ENCODE results near the gene MECR. TPM values are rescaled to one million over a fixed set of nuclear protein-coding genes. Genes with fewer than 3 reads are reported as not detected.

MECR gene, protein sequence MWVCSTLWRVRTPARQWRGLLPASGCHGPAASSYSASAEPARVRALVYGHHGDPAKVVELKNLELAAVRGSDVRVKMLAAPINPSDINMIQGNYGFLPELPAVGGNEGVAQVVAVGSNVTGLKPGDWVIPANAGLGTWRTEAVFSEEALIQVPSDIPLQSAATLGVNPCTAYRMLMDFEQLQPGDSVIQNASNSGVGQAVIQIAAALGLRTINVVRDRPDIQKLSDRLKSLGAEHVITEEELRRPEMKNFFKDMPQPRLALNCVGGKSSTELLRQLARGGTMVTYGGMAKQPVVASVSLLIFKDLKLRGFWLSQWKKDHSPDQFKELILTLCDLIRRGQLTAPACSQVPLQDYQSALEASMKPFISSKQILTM
- 17.2 TPM for polyA plus RNA-seq (2013, experiment 1 of 2)
- 18.3 TPM for polyA plus RNA-seq (2013, experiment 2 of 2)

DNA sequence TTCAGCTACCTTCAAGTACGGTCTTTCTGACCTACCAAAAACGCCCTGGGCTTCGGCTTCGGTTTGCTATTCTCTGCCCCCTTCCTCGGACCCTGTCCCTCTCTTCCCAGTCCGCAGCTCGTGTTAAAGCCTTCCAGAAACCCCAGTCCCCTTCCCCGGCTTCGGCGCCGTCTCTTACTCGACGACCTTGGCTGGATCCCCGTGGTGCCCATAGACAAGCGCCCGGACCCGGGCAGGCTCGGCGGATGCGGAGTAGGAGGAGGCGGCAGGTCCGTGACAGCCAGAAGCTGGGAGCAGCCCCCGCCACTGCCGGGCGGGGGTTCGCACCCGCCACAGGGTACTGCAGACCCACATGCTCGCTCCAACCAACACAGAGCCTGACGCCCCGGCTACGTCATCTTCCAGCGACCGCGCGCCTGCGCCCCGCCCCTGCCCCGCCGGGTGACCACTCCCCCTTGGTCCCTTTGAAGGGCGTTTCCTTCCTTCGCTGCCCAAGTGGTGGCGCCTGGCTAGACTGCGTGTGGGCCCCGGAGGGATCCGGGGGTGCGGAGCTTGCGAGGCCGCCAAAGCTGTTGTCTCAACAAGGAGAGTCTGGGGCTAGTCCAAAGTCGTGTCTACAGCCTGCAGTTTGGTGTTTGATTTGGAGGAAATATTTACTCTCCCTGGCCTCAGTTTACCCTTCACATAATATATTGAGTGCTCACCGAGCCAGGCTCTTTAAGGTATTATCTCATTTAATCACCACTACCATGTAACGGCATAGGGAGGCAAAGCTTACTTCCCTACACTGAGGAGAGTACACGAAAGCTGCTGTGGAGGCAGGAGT lies at the start of gene MECR:
TSS of gene MECR (minus strand) at position 382 of the 826 bp plus-strand sequence. CDS start at position 354, 28 bp downstream.
- Histone ChIP-seq H3K4ac (ENCODE audit: low read depth in 1 of 2, low read length in 2 of 2) (peak within 1 kb of the TSS; percentile 54 to 61), H3K14ac (ENCODE audit: low read length in 2 of 2) (peak within 1 kb of the TSS in 1 of 2 experiments; percentile 39), H3K18ac (ENCODE audit: low read depth in 1 of 2, low read length in 2 of 2) (peak within 1 kb of the TSS; percentile 69 to 77), H2BK12ac (ENCODE audit: low read length in 2 of 2) (no peak within 1 kb of the TSS), H3K23ac (ENCODE audit: low read length in 2 of 2) (no peak within 1 kb of the TSS), H3K4me2 (ENCODE audit: low read length, poor library complexity, severe bottlenecking) (peak within 1 kb of the TSS; percentile 94), H2BK5ac (ENCODE audit: low read depth, low read length, poor library complexity, severe bottlenecking) (no peak within 1 kb of the TSS), H3K27ac (ENCODE audit: low read length, poor library complexity, severe bottlenecking) (no peak within 1 kb of the TSS), H2AK5ac (ENCODE audit: low read length, severe bottlenecking) (peak within 1 kb of the TSS; percentile 18), H3K4me3 (ENCODE audit: insufficient read depth in 1 of 2, low read depth in 1 of 2, low read length in 2 of 2) (peak within 1 kb of the TSS; percentile 89 to 99), H4K8ac (ENCODE audit: low read length) (peak within 1 kb of the TSS; percentile 89), H3K9me3 (ENCODE audit: control insufficient read depth, low read length) (no peaks in the 10 kb centered on the region), H3K27me3 (ENCODE audit: control insufficient read depth in 1 of 2, insufficient read depth in 1 of 2, low read length in 2 of 2) (peaks cover 0 to 12% of the 10 kb centered on the region in 2 experiments), H2AFZ (ENCODE audit: low read depth, low read length) (peak within 1 kb of the TSS; percentile 91), H3K9ac (ENCODE audit: low read length) (peak within 1 kb of the TSS; percentile 98), H2BK120ac (ENCODE audit: low read depth, low read length) (peak within 1 kb of the TSS; percentile 64), H2BK15ac (ENCODE audit: low read depth, poor library complexity, severe bottlenecking) (peak within 1 kb of the TSS; percentile 18), H3K4me1 (ENCODE audit: control insufficient read depth, insufficient read depth, low read depth, low read length) (peaks cover 5% of the 10 kb centered on the region), H4K91ac (ENCODE audit: low read length) (peak within 1 kb of the TSS; percentile 73), H3K79me1 (replicated peaks; ENCODE audit: low read length, poor library complexity, severe bottlenecking) (peaks cover 23% of the 10 kb centered on the region), H3K36me3 (ENCODE audit: control insufficient read depth in 1 of 2, insufficient read depth in 2 of 2, low read depth in 1 of 2, low read length in 2 of 2) (no peaks in the 10 kb centered on the region)
- 2% methylated on average over 49 of the region's 52 CpGs for WGBS
- DNase-seq = peak; percentile 93

DNA sequence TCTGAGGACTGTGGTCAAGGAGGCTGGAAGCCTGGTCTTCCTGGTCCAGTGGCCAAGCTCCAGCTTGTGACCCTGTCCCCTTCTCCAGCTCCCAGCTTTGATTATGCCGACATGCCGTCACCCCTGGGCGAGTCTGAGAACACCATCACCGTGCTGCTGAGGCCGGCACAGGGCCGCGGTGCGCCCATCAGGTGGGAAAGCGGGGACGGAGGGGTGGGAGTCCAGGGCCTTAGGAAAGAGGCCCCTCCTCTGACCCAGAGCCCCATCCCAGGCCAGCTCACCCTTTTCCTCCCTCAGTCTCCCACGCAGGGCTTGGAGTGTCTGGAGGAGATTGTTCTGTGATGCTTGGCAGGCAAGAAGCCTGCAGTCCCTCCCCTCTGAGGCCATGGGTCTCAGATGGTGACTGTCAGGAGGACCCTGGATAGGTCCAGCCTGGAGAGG lies 49.2 kb upstream of the MECR start:
- Histone ChIP-seq H2AK5ac (ENCODE audit: low read length, severe bottlenecking) (no peak overlapping the region), H3K27me3 (ENCODE audit: control insufficient read depth in 1 of 2, insufficient read depth in 1 of 2, low read length in 2 of 2) (no peaks in the 10 kb centered on the region), H2BK15ac (ENCODE audit: low read depth, poor library complexity, severe bottlenecking) (no peak overlapping the region), H4K8ac (ENCODE audit: low read length) (no peak overlapping the region), H3K9ac (ENCODE audit: low read length) (no peak overlapping the region), H3K4me1 (ENCODE audit: control insufficient read depth, insufficient read depth, low read depth, low read length) (peaks cover 7% of the 10 kb centered on the region), H3K18ac (ENCODE audit: low read depth in 1 of 2, low read length in 2 of 2) (no peak overlapping the region), H3K23ac (ENCODE audit: low read length in 2 of 2) (no peak overlapping the region), H3K4me2 (ENCODE audit: low read length, poor library complexity, severe bottlenecking) (no peak overlapping the region), H3K4me3 (ENCODE audit: insufficient read depth in 1 of 2, low read depth in 1 of 2, low read length in 2 of 2) (no peak overlapping the region), H3K79me1 (replicated peaks; ENCODE audit: low read length, poor library complexity, severe bottlenecking) (no peaks in the 10 kb centered on the region), H3K27ac (ENCODE audit: low read length, poor library complexity, severe bottlenecking) (no peak overlapping the region), H3K36me3 (ENCODE audit: control insufficient read depth in 1 of 2, insufficient read depth in 2 of 2, low read depth in 1 of 2, low read length in 2 of 2) (peaks cover 37 to 38% of the 10 kb centered on the region in 2 experiments), H2AFZ (ENCODE audit: low read depth, low read length) (no peak overlapping the region), H3K14ac (ENCODE audit: low read length in 2 of 2) (no peak overlapping the region), H4K91ac (ENCODE audit: low read length) (no peak overlapping the region), H3K4ac (ENCODE audit: low read depth in 1 of 2, low read length in 2 of 2) (no peak overlapping the region), H2BK5ac (ENCODE audit: low read depth, low read length, poor library complexity, severe bottlenecking) (no peak overlapping the region), H3K9me3 (ENCODE audit: control insufficient read depth, low read length) (peaks cover 5% of the 10 kb centered on the region), H2BK120ac (ENCODE audit: low read depth, low read length) (no peak overlapping the region), H2BK12ac (ENCODE audit: low read length in 2 of 2) (no peak overlapping the region)
- no peak for DNase-seq
- 82% methylated on average over 3 of the region's 11 CpGs for WGBS

DNA sequence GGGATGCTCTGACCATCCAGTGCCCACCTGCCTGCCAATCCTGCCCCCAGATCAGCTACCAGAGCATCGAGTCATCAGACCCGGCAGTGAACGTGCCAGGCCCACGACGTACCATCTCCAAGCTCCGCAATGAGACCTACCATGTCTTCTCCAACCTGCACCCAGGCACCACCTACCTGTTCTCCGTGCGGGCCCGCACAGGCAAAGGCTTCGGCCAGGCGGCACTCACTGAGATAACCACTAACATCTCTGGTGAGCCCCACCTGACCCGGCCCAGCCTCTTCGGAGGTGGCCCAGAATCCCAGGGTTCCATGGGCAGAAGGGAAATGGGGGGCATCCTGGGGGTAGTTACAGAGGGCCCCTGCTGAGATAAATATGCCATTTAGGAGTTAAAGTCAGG lies 48.7 kb upstream of the MECR start:
- Histone ChIP-seq H2BK120ac (ENCODE audit: low read depth, low read length) (no peak overlapping the region), H3K4me1 (ENCODE audit: control insufficient read depth, insufficient read depth, low read depth, low read length) (peaks cover 7% of the 10 kb centered on the region), H3K79me1 (replicated peaks; ENCODE audit: low read length, poor library complexity, severe bottlenecking) (no peaks in the 10 kb centered on the region), H2AK5ac (ENCODE audit: low read length, severe bottlenecking) (no peak overlapping the region), H3K4ac (ENCODE audit: low read depth in 1 of 2, low read length in 2 of 2) (no peak overlapping the region), H3K4me3 (ENCODE audit: insufficient read depth in 1 of 2, low read depth in 1 of 2, low read length in 2 of 2) (no peak overlapping the region), H3K14ac (ENCODE audit: low read length in 2 of 2) (no peak overlapping the region), H2BK12ac (ENCODE audit: low read length in 2 of 2) (no peak overlapping the region), H3K9me3 (ENCODE audit: control insufficient read depth, low read length) (peaks cover 5% of the 10 kb centered on the region), H3K9ac (ENCODE audit: low read length) (no peak overlapping the region), H3K36me3 (ENCODE audit: control insufficient read depth in 1 of 2, insufficient read depth in 2 of 2, low read depth in 1 of 2, low read length in 2 of 2) (peaks cover 33 to 34% of the 10 kb centered on the region in 2 experiments), H3K23ac (ENCODE audit: low read length in 2 of 2) (no peak overlapping the region), H4K8ac (ENCODE audit: low read length) (no peak overlapping the region), H3K18ac (ENCODE audit: low read depth in 1 of 2, low read length in 2 of 2) (no peak overlapping the region), H4K91ac (ENCODE audit: low read length) (no peak overlapping the region), H2AFZ (ENCODE audit: low read depth, low read length) (no peak overlapping the region), H3K27ac (ENCODE audit: low read length, poor library complexity, severe bottlenecking) (no peak overlapping the region), H2BK15ac (ENCODE audit: low read depth, poor library complexity, severe bottlenecking) (no peak overlapping the region), H2BK5ac (ENCODE audit: low read depth, low read length, poor library complexity, severe bottlenecking) (no peak overlapping the region), H3K4me2 (ENCODE audit: low read length, poor library complexity, severe bottlenecking) (no peak overlapping the region), H3K27me3 (ENCODE audit: control insufficient read depth in 1 of 2, insufficient read depth in 1 of 2, low read length in 2 of 2) (no peaks in the 10 kb centered on the region)
- no peak for DNase-seq
- WGBS = 93% methylated on average over 13 of the region's 13 CpGs

DNA sequence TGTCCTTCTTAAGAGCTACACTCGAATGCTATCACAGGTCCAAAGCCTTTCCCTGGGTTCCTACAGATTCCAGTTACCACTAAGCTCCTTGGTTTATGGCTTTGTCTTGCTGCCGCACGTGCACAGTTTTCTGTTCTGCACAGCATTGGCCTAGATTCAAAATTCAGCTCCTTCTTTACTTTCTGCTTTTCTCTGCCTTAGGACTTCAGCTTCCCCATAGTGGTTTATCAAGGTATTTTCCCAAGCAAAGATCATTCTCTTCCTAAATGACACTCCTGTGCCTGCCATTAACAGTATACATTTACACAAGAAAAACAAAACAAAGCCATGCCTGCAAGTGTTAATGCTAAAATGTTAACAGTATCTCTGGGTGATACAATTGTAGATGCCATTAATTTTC lies 47.4 kb upstream of the MECR start:
- no peak overlapping the region for H2BK5ac ChIP-seq (ENCODE audit: low read depth, low read length, poor library complexity, severe bottlenecking)
- no peak overlapping the region for H2AK5ac ChIP-seq (ENCODE audit: low read length, severe bottlenecking)
- H2BK15ac ChIP-seq (ENCODE audit: low read depth, poor library complexity, severe bottlenecking) = no peak overlapping the region
- no peak overlapping the region for H2BK12ac ChIP-seq (ENCODE audit: low read length in 2 of 2)
- H2AFZ ChIP-seq (ENCODE audit: low read depth, low read length) = no peak overlapping the region
- no peaks in the 10 kb centered on the region for H3K27me3 ChIP-seq (ENCODE audit: control insufficient read depth in 1 of 2, insufficient read depth in 1 of 2, low read length in 2 of 2)
- H3K79me1 ChIP-seq (replicated peaks; ENCODE audit: low read length, poor library complexity, severe bottlenecking) = no peaks in the 10 kb centered on the region
- no peak overlapping the region for H2BK120ac ChIP-seq (ENCODE audit: low read depth, low read length)
- no peak overlapping the region for H3K18ac ChIP-seq (ENCODE audit: low read depth in 1 of 2, low read length in 2 of 2)
- no peak overlapping the region for H4K91ac ChIP-seq (ENCODE audit: low read length)
- peaks cover 26 to 28% of the 10 kb centered on the region in 2 experiments for H3K36me3 ChIP-seq (ENCODE audit: control insufficient read depth in 1 of 2, insufficient read depth in 2 of 2, low read depth in 1 of 2, low read length in 2 of 2)
- H4K8ac ChIP-seq (ENCODE audit: low read length) = no peak overlapping the region
- H3K9ac ChIP-seq (ENCODE audit: low read length) = no peak overlapping the region
- H3K4ac ChIP-seq (ENCODE audit: low read depth in 1 of 2, low read length in 2 of 2) = no peak overlapping the region
- no peak overlapping the region for H3K4me3 ChIP-seq (ENCODE audit: insufficient read depth in 1 of 2, low read depth in 1 of 2, low read length in 2 of 2)
- H3K27ac ChIP-seq (ENCODE audit: low read length, poor library complexity, severe bottlenecking) = no peak overlapping the region
- 86% methylated on average over 3 of the region's 3 CpGs for WGBS
- H3K14ac ChIP-seq (ENCODE audit: low read length in 2 of 2) = no peak overlapping the region
- peaks cover 5% of the 10 kb centered on the region for H3K9me3 ChIP-seq (ENCODE audit: control insufficient read depth, low read length)
- DNase-seq = no peak
- H3K4me1 ChIP-seq (ENCODE audit: control insufficient read depth, insufficient read depth, low read depth, low read length) = peaks cover 7% of the 10 kb centered on the region
- no peak overlapping the region for H3K4me2 ChIP-seq (ENCODE audit: low read length, poor library complexity, severe bottlenecking)
- H3K23ac ChIP-seq (ENCODE audit: low read length in 2 of 2) = no peak overlapping the region
